HCT116 (cell line): Measurements from ENCODE around the gene APOC1. TPM values are rescaled to one million over a fixed set of nuclear protein-coding genes. Genes with fewer than 3 reads are reported as not detected.
A peak's percentile ranks its signal among the peaks of the same experiment; 100 is the strongest.
"Not testable (repeated sequence)": the region's sequence is repeated elsewhere in the genome, so short reads cannot be mapped to it uniquely, and the experiment has no call there.

Source experiments
- ATAC-seq: fragments of 200-7000 bp; cut with Tn5 transposase; 2 replicates; pipeline ENCODE4 v1.9.1; 2020; ENCODE audit warnings: mild to moderate bottlenecking, moderate library complexity
- BruUV-seq: library from RNA; stranded (reverse); fragments of 400-500 nt; replicated peaks from 2 replicates; lab custom pipeline; 2021; lab: Mats Ljungman, UMichigan
- CTCF ChIA-PET: fragments of 300-600 bp; sonication (Branson Sonifier 250); formaldehyde crosslinking; loops from one replicate; lab custom pipeline; 2021; ENCODE audit warnings: antibody characterized with exemption; lab: Charles Lee
- POLR2A ChIA-PET: fragments of 300-600, 350-600 bp; sonication (Branson Sonifier 250); formaldehyde crosslinking; loops from one replicate; lab custom pipeline; 2021; ENCODE audit warnings: antibody characterized with exemption; lab: Charles Lee
- RAD21 ChIA-PET, 2 experiments: fragments of 300-600 bp; sonication (Branson Sonifier 250); formaldehyde crosslinking; loops; one replicate each; lab custom pipeline; 2023; ENCODE audit warnings: low total read pairs in 2 of 2; ENCODE audit not compliant: uncharacterized antibody in 2 of 2, unreplicated experiment in 2 of 2, low non-redundant PET in 1 of 2; lab: Charles Lee
- DNase-seq: peaks from one replicate; pipeline ENCODE4 v3.0.0-alpha.2; 2010; ENCODE audit warnings: low read depth, low spot score
- H2AFZ ChIP-seq: fragments of 200-600 bp; shearing (Covaris generic), sonication (generic); 2 replicates; pipeline ENCODE4 v1.6.1; 2017; ENCODE audit warnings: low read depth, mixed run types, mixed read lengths, antibody characterized with exemption, low read length; ENCODE audit not compliant: poor library complexity, severe bottlenecking
- H3K27ac ChIP-seq: 2 replicates; pipeline ENCODE4 v1.5.1; 2012; ENCODE audit warnings: low read depth, low read length
- H3K27me3 ChIP-seq: fragments of 200-600 bp; sonication (generic); 2 replicates; pipeline ENCODE4 v1.6.1; 2016; ENCODE audit warnings: mixed run types, low read length, mixed read lengths; ENCODE audit not compliant: insufficient read depth
- H3K36me3 ChIP-seq, 2 experiments: fragments of 200-500 bp in 1 of 2; fragments of 200-600 bp in 1 of 2; sonication (Bioruptor generic) in 1 of 2; sonication (generic) in 1 of 2; 2 replicates each; pipeline versions ENCODE4 v1.5.1 to v1.6.1; 2014 to 2016; ENCODE audit warnings: low read length in 2 of 2, inconsistent platforms in 1 of 2, mixed read lengths in 1 of 2, mixed run types in 1 of 2; ENCODE audit not compliant: insufficient read depth in 2 of 2, control insufficient read depth in 1 of 2
- H3K4me1 ChIP-seq, 2 experiments: fragments of 200-600 bp in 1 of 2; sonication (generic) in 1 of 2; 2 replicates each; pipeline versions ENCODE4 v1.5.1 to v1.6.1; 2012 to 2017; ENCODE audit warnings: low read length in 2 of 2, inconsistent platforms in 1 of 2, mild to moderate bottlenecking in 1 of 2, mixed read lengths in 1 of 2, mixed run types in 1 of 2, moderate library complexity in 1 of 2; ENCODE audit not compliant: insufficient read depth in 2 of 2, control insufficient read depth in 1 of 2
- H3K4me2 ChIP-seq: fragments of 200-600 bp; sonication (generic); 2 replicates; pipeline ENCODE4 v1.6.1; 2017; ENCODE audit warnings: mixed run types, low read length, mixed read lengths
- H3K4me3 ChIP-seq, 2 experiments: fragments of 200-600 bp in 1 of 2; sonication (generic) in 1 of 2; replicated peaks in 1 of 2; 2 replicates each; pipeline ENCODE4 v1.5.1; 2011 to 2016; ENCODE audit warnings: low read length in 2 of 2, control low read depth in 1 of 2, low read depth in 1 of 2, mild to moderate bottlenecking in 1 of 2, mixed read lengths in 1 of 2, mixed run types in 1 of 2
- H3K79me2 ChIP-seq: fragments of 200-600 bp; sonication (generic); 2 replicates; pipeline ENCODE4 v1.6.1; 2017; ENCODE audit warnings: mild to moderate bottlenecking, mixed run types, low read length, moderate library complexity, mixed read lengths; ENCODE audit not compliant: insufficient read depth
- H3K9ac ChIP-seq: fragments of 200-600 bp; sonication (generic); 2 replicates; pipeline ENCODE4 v1.6.1; 2016; ENCODE audit warnings: low read length, mixed read lengths
- H3K9me2 ChIP-seq: fragments of 200-600 bp; sonication (generic), shearing (Covaris generic); 2 replicates; pipeline ENCODE4 v1.6.1; 2017; ENCODE audit warnings: mixed run types, mild to moderate bottlenecking, moderate library complexity; ENCODE audit not compliant: insufficient read depth
- H3K9me3 ChIP-seq, 2 experiments: fragments of 200-500 bp in 1 of 2; fragments of 200-600 bp in 1 of 2; sonication (Bioruptor generic) in 1 of 2; sonication (generic) in 1 of 2; 2 replicates each; pipeline ENCODE4 v1.6.1; 2014 to 2017; ENCODE audit warnings: low read length in 2 of 2, mixed read lengths in 2 of 2, inconsistent platforms in 1 of 2, low read depth in 1 of 2, mild to moderate bottlenecking in 1 of 2, mixed run types in 1 of 2, moderate library complexity in 1 of 2; ENCODE audit not compliant: control insufficient read depth in 1 of 2, insufficient read depth in 1 of 2
- H4K20me1 ChIP-seq: fragments of 200-600 bp; sonication (generic), shearing (Covaris generic); 2 replicates; pipeline ENCODE4 v1.6.1; 2017; ENCODE audit warnings: mixed run types, mild to moderate bottlenecking, moderate library complexity; ENCODE audit not compliant: insufficient read depth
- FOSL1 ChIP-seq: IDR thresholded peaks from 2 replicates; pipeline ENCODE4 v1.6.1; 2012; ENCODE audit warnings: low read depth
- POLR2A ChIP-seq: IDR thresholded peaks from 2 replicates; pipeline ENCODE4 v1.7.0; 2011; ENCODE audit warnings: borderline replicate concordance; ENCODE audit not compliant: insufficient read depth, insufficient read length; ENCODE audit errors: extremely low read depth
- YY1 ChIP-seq: IDR thresholded peaks from 2 replicates; pipeline ENCODE4 v1.6.1; 2011; ENCODE audit warnings: low read length, low read depth, moderate library complexity, mild to moderate bottlenecking; ENCODE audit not compliant: insufficient replicate concordance; ENCODE audit errors: extremely low read depth
- ZFX ChIP-seq: fragments of 450-650 bp; IDR thresholded peaks from 2 replicates; pipeline ENCODE4 v1.6.1; 2017
- intact Hi-C: fragments of 100-400 bp; cut with micrococcal nuclease; formaldehyde crosslinking; loops from 2 replicates; pipeline ENCODE4 v1.10.0; 2022
- total RNA-seq: library from RNA; stranded (reverse); gene quantifications from one replicate; pipeline ENCODE4 v1.2.1, GENCODE V29; 2021; ENCODE audit not compliant: unreplicated experiment
- TF ChIP-seq, protein P1 (sequence below): IDR thresholded peaks from 2 replicates; pipeline ENCODE4 v1.6.1; 2012
- TF ChIP-seq, protein P2 (sequence below): IDR thresholded peaks from 2 replicates; pipeline ENCODE4 v1.6.1; 2011; ENCODE audit warnings: mild to moderate bottlenecking, low read length, moderate library complexity; ENCODE audit not compliant: insufficient replicate concordance; ENCODE audit errors: extremely low read depth

APOC1 gene
- total RNA-seq, 1 experiment from 2014 or later, result 5.1 TPM

DNA sequence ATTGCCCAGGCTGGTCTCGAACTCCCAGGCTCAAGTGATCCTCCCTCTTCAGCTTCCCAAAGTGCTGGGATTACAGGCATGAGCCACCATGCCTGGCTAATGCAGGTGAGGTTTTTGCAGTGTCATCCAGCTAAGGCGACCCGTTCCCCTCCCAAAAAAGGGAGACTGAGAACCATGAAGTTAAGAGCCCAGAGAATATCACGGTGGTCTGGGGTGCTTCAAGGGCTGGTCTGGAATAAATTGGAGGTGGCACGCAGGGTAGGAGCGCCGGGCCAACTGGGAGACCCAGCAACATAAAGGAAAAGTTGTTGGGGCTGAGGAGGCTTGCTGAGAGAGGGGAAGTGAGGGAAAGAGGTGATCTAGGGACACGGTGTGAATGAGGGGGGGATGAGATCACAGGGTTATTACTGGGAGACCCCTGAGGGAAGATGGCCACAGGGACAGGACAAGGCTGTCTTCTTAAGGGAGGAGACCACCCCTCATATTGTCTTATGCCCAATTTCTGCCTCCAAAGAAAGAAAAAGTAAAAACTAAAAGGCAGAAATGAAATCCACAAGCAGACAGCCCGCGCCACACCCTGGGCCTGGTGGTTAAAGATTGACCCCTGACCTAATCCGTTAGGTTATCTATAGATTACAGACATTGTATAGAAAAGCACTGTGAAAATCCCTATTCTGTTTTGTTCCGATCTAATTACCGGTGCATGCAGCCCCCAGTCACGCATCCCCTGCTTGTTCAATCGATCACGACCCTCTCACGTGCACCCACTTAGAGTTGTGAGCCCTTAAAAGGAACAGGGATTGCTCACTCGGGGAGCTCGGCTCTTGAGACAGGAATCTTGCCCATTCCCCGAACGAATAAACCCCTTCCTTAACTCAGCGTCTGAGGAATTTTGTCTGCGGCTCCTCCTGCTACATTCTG is 636 bp upstream of the APOC1 start:
- H3K79me2 ChIP-seq, H3K36me3 ChIP-seq, BruUV-seq, H3K4me3 ChIP-seq, H3K27me3 ChIP-seq, CTCF ChIA-PET, H3K27ac ChIP-seq, H4K20me1 ChIP-seq, H3K9me3 ChIP-seq, H3K9ac ChIP-seq, H2AFZ ChIP-seq, RAD21 ChIA-PET, DNase-seq, H3K9me2 ChIP-seq, ATAC-seq: not testable (repeated sequence)
- POLR2A ChIA-PET, result interaction anchor here (1.3 kb wide), 1 partner anchor 41 kb away, joined by 4 read pairs; the partner anchor contains the start of gene CLPTM1
- H3K4me1 ChIP-seq, result peaks cover 21 to 40% of the 10 kb centered on the region in 2 experiments
- H3K4me2 ChIP-seq, result peak overlapping the region; percentile 77
- intact Hi-C loops, result loop anchor here (2.0 kb wide), 1 partner anchor 41 kb away; the partner anchor contains the start of gene CLPTM1

DNA sequence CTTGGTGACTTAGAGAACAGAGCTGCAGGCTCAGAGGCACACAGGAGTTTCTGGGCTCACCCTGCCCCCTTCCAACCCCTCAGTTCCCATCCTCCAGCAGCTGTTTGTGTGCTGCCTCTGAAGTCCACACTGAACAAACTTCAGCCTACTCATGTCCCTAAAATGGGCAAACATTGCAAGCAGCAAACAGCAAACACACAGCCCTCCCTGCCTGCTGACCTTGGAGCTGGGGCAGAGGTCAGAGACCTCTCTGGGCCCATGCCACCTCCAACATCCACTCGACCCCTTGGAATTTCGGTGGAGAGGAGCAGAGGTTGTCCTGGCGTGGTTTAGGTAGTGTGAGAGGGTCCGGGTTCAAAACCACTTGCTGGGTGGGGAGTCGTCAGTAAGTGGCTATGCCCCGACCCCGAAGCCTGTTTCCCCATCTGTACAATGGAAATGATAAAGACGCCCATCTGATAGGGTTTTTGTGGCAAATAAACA is 9.9 kb downstream of the APOC1 start:
- H2AFZ ChIP-seq, result no peak overlapping the region
- H3K4me2 ChIP-seq, result no peak overlapping the region
- intact Hi-C loops, result no loop called here
- H4K20me1 ChIP-seq, result no peaks in the 10 kb centered on the region
- RAD21 ChIA-PET, result no interaction called here
- no peaks in the 10 kb centered on the region for H3K9me3 ChIP-seq
- no TSS peak for BruUV-seq
- no peaks in the 10 kb centered on the region for H3K36me3 ChIP-seq
- peaks cover 0 to 14% of the 10 kb centered on the region in 2 experiments; a peak in 3 of 4 replicates for H3K4me1 ChIP-seq
- DNase-seq, result no peak
- POLR2A ChIA-PET, result no interaction called here
- no peak overlapping the region for H3K9ac ChIP-seq
- H3K9me2 ChIP-seq, result no peaks in the 10 kb centered on the region
- no peaks in the 10 kb centered on the region for H3K79me2 ChIP-seq
- H3K27ac ChIP-seq, result no peak overlapping the region
- H3K4me3 ChIP-seq, result no peak overlapping the region
- TF ChIP-seq POLR2A (no peak), ZFX (no peak), YY1 (no peak), FOSL1 (no peak)
- TF ChIP-seq, protein P1, sequence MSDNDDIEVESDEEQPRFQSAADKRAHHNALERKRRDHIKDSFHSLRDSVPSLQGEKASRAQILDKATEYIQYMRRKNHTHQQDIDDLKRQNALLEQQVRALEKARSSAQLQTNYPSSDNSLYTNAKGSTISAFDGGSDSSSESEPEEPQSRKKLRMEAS, result no peak
- TF ChIP-seq, protein P2, sequence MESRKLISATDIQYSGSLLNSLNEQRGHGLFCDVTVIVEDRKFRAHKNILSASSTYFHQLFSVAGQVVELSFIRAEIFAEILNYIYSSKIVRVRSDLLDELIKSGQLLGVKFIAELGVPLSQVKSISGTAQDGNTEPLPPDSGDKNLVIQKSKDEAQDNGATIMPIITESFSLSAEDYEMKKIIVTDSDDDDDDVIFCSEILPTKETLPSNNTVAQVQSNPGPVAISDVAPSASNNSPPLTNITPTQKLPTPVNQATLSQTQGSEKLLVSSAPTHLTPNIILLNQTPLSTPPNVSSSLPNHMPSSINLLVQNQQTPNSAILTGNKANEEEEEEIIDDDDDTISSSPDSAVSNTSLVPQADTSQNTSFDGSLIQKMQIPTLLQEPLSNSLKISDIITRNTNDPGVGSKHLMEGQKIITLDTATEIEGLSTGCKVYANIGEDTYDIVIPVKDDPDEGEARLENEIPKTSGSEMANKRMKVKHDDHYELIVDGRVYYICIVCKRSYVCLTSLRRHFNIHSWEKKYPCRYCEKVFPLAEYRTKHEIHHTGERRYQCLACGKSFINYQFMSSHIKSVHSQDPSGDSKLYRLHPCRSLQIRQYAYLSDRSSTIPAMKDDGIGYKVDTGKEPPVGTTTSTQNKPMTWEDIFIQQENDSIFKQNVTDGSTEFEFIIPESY, result no peak
- no peaks in the 10 kb centered on the region for H3K27me3 ChIP-seq
- CTCF ChIA-PET, result no interaction called here
- ATAC-seq, result no peak
